A172 (cell line): ENCODE data around the gene INPPL1. TPM values are rescaled to one million over a fixed set of nuclear protein-coding genes. Genes with fewer than 3 reads are reported as not detected.

Source experiments
- DNase-seq: peaks from one replicate; pipeline ENCODE4 v3.0.0-alpha.2; 2015; ENCODE audit warnings: low spot score
- total RNA-seq: library from RNA; depleted of rRNA; stranded (reverse); fragments of >200 nt; shearing (Covaris generic); gene quantifications from 2 replicates; pipeline ENCODE4 v1.2.3, GENCODE V29; 2014

The INPPL1 gene
- total RNA-seq, 1 experiment from 2014 or later: 73.0 TPM

DNA sequence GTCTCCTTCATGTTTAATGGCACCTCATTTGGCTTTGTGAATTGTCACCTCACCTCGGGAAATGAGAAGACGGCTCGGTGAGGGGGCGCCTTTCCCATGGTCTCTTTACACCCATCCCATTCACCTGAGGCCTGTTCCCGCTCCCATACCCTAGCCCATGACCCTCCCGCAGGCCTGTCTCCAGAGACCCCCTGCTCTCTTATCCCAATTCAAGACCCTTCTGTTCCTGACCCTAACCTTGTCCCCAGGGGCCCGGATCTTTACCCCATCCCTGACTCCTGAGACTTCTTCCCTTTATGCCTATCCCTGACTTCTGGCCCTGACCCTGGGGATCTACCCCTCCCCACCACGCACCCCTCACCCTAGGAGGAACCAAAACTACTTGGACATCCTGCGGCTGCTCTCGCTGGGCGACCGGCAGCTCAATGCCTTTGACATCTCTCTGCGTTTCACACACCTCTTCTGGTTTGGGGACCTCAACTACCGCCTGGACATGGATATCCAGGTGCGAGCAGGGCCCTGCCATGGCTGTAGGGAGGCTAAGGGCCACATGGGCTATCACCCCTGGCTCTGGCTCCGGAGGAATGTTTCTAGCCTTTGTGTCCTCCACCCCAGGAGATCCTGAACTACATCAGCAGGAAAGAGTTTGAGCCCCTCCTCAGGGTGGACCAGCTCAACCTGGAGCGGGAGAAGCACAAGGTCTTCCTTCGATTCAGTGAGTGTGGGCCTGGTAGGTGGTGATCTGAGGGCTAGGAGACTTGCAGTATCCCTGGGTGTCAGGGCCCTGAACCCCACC lies 7.9 kb downstream of the INPPL1 start:
- DNase-seq: no peak

- no peak for DNase-seq
These were observed 8.6 kb downstream of the INPPL1 start for GRCh38 chr11:72233056-72233772.

DNA sequence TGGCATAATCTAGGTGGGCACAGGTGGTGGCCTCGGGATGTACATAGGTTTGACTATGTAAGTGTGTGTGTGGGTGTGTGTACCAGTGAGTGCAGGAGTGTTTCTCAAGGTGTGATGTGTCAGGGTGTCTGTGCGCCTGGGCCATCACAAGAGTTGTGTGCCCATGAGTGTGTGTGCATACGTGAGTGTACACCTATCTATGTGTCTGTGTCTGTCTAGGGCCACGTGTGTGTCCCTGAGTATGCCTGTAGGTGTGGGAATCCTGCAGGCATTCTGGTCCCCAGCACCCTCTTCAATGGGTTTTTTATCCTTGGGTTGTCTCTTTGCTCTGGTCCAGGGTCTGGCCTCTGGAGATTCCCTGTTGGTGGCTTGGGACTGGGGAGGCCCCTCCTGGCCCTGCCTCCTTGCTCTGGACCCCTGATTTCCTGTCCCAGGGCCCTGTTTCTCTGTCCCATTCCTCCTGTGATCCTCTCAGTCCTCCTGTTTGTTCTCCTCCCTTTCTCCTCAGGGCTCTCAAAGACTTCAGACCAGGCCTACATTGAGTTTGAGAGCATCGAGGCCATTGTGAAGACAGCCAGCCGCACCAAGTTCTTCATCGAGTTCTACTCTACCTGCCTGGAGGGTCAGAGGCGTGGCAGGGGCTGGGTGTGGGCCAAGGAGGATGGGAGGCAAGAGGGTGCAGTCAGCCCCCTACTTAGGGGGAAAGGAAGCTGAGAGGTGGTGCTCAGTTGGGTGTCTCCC lies 9.4 kb downstream of the INPPL1 start:
- no peak for DNase-seq

DNA sequence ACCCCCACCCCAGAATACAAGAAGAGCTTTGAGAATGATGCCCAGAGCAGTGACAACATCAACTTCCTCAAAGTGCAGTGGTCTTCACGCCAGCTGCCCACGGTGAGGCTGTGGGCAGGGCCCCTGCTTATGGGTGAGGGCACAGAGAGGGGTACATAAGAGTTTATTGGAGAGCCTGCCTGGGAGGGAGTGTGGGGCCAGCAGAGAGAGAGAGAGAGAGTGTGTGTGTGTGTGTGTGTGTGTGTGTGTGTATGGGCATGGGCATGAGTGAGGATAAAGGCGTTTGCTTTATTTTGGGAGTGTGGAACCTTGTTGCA lies 9.9 kb downstream of the INPPL1 start:
- no peak for DNase-seq

- DNase-seq: no peak
These were observed 10.4 kb downstream of the INPPL1 start for GRCh38 chr11:72234920-72235319.

GRCh38 chr11:72235351-72236057 lies 10.9 kb downstream of the INPPL1 start:
- DNase-seq: no peak

GRCh38 chr11:72236083-72236697 lies 11.6 kb downstream of the INPPL1 start:
- no peak for DNase-seq

DNA sequence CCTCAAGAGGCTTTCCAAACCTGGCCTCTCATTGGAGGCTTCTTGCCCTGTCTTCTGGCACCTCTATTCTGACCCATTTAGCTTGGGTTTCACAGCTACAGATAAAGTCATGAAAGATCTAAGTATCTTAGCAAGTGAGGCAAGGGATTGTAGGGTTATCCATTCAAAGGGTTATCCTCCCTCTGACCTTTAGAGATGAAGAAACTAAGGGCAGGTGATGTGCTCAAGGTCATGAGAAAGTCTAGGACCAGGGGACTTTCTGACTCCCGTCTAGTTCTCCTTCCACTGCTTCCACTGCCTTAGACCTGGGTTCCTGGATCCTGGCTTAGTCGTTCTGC lies 12.2 kb downstream of the INPPL1 start:
- no peak for DNase-seq

- DNase-seq: no peak
These were observed 12.8 kb downstream of the INPPL1 start for GRCh38 chr11:72237112-72237931.

GRCh38 chr11:72238040-72238450 lies 13.5 kb downstream of the INPPL1 start:
- peak; percentile 45 for DNase-seq

GRCh38 chr11:72238492-72239312 lies 14.1 kb downstream of the INPPL1 start:
- no peak for DNase-seq

DNA sequence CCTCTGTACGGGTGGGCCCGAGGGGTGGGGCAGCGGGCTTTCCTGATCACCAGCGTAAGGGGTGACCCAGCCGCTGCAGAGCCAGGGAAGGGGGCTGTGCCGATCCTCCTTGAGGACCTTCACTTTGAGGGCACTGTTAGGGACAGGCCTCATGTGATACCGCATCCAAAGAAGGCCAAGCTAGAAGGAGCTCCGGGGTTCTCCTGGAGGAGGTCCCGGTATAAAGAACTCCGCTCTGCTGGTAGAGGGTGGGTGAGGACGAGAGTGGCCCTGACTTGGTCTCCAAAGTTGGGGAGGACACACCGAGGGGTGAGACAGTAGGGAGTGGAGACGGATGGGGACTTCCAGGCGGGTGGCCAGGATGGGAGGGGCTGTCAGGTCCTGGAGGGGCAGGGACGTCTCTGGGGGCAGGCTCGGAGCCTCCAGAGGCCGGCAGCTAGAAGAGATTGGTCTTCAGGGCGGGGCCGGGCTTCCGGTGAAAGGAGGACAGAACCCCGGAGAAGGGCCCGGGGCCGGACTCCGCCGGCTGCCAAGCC lies 14.8 kb downstream of the INPPL1 start:
- DNase-seq: no peak

GRCh38 chr11:72239849-72240460 lies 15.4 kb downstream of the INPPL1 start:
- DNase-seq: no peak

GRCh38 chr11:72240461-72241290 lies 16.1 kb downstream of the INPPL1 start:
- DNase-seq: no peak

DNA sequence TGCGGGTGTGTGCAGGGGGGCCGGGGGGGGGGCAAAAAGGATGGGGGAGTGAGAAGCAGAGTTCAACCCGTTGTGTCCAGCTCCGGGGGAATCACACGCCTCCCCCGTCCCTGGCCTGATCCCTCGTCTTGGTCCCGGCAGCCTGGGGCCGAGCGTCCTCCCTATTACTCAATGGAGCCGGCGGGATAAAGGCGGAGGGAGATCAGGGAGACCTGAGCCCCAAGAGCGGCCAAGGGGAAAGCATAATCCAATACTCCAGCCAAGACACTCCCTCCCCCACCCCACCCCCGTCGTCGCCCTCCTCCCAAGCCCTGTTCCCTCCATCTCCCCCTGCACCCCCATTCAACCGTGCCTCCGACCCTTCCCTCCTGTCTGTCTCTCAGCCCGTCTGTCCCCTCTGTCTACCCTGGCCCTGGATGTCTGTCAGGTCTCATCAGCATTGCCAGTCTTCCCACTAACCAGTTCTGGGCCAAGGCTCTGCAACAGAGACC lies 16.8 kb downstream of the INPPL1 start:
- DNase-seq: no peak

DNA sequence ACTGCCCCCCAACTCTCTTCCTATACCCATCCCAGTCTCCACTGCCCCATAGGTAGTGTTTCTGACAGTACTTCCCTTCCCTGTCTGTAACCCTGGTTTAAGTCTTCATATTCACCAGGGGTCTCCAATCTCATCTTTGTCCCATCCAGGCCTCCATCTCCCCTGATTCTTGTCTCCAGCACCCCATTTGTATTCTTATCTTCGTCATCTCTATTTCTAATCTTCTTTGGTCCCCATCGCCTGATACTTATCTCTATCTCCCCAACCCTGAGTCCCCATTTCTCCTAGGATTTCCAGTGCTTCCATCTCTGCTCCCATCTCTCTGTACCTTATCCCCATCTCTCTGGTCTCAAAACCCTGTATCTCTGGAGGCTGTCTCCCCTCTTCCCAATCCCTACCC lies 17.6 kb downstream of the INPPL1 start:
- DNase-seq: no peak

- DNase-seq: no peak
These were observed 18.8 kb downstream of the INPPL1 start for GRCh38 chr11:72243173-72244059.
